ENCODE results near the gene CBS.
"Not testable (repeated sequence)": the region's sequence is repeated elsewhere in the genome, so short reads cannot be mapped to it uniquely, and the experiment has no call there.

DNA sequence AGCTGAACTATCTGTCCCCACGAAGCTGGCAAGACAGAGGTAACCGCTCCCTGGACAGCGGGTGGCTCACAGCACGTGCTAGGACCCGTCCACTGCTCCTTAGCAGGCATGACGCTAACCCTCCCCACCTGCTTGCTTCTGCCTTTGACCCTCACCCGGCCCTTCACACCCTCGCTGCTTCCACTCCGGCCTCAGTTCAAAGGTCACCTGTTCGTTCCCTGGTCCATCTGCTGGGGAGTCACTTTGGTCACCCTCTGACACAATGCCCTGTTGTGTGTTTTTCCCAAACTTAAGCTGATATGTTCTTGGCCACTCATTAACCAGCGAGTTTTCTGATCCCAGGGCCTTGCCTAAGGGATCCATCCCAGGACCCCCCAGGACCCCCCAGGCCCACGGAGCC is 7.6 kb downstream of the CBS start:
- TF ChIP-seq, protein P1, sequence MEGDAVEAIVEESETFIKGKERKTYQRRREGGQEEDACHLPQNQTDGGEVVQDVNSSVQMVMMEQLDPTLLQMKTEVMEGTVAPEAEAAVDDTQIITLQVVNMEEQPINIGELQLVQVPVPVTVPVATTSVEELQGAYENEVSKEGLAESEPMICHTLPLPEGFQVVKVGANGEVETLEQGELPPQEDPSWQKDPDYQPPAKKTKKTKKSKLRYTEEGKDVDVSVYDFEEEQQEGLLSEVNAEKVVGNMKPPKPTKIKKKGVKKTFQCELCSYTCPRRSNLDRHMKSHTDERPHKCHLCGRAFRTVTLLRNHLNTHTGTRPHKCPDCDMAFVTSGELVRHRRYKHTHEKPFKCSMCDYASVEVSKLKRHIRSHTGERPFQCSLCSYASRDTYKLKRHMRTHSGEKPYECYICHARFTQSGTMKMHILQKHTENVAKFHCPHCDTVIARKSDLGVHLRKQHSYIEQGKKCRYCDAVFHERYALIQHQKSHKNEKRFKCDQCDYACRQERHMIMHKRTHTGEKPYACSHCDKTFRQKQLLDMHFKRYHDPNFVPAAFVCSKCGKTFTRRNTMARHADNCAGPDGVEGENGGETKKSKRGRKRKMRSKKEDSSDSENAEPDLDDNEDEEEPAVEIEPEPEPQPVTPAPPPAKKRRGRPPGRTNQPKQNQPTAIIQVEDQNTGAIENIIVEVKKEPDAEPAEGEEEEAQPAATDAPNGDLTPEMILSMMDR (IDR thresholded peaks at IDR 0.05): not testable (repeated sequence)
- TF ChIP-seq POLR2AphosphoS5 (IDR thresholded peaks at IDR 0.05): not testable (repeated sequence)

All from sigmoid colon (tissue), 4 donors.